GM21423 (cell line): ENCODE measurements around the gene KHNYN.
A peak's percentile ranks its signal among the peaks of the same experiment; 100 is the strongest.
"Not testable (repeated sequence)": the region's sequence is repeated elsewhere in the genome, so short reads cannot be mapped to it uniquely, and the experiment has no call there.

ENCODE experiments used
- ATAC-seq: cut with Tn5 transposase; IDR thresholded peaks from one replicate; pipeline ENCODE4 v1.9.1; 2021; ENCODE audit warnings: mild to moderate bottlenecking, moderate library complexity; ENCODE audit not compliant: unreplicated experiment

Gene KHNYN

DNA sequence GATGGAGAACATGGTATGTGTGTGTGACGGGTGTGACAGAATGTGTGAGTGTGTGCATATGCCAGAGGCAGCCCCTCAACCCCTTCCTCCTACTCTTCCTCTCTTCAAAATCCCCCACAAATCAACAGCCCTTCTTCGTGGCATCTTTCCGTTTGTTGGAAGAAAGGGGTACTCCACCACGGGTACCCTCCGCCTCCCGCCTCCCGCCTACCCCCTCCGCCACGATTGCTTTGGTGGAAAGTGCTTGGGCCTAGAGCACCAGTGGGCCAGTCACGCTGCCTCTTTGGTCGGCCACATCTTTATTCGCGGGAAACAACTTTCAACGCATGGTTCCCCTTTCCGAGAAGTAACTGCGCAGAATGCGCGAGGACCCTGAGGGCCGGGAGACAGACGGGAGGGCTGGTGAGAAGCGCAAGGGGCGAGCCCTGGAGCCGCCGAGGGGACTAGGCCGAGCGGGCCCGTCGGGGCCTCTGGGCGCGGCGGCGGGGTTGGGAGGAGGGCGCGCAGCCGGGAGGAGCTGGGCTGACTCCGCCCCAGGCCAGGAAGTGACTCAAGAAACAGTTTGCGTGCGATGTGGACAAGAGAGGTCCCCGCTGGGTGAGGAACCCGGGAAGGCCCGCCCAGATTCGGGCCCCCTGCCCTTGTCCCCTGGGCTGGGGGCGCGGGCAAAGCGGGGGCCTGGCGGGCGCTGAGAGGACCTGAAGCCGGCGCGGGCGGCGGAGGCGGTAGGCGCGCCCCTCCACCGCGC is at the start of gene KHNYN, which contains the start of gene CBLN3:
Gene KHNYN, plus strand, starts transcription at position 560 of the 748 bp plus-strand sequence. CDS start 777 bp downstream, outside the sequence.
Gene CBLN3, minus strand, starts transcription at position 274 of the 748 bp plus-strand sequence. CDS start 614 bp downstream, outside the sequence.
- peak; percentile 84 for ATAC-seq

DNA sequence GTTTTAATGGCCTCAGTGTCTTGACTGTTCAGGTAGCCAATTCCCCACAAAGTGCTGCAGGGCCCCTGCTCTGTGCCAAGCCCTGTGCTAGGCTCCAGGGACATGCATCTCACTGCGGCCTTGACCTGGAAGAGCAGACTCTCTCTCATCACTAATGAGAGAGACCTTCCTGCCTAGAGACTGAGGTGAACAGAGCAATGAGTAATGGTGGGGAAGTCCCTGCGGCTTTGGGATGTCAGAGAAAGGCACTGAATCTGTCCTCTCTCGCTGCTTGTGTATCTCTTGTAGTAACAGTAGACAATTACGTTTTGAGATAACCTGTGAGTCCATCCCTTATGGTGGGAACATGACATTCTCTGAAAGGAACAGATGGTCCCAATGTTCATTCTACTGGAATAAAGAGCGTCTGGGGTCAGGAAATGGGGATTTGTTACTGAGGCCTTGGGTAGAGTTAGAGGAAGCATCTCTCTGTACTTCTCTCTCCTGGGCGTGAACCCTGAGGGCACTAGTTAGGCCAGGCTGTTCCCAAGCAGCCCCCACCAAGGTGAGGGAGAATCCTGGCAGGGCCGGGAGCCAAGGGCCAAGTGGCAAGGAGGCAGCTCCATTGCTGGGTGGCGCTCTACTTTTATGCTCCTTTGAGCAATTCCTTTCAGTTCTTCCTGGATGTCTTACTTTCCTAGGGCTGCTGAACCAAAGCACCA is 48.2 kb upstream of the KHNYN start:
- no peak for ATAC-seq

DNA sequence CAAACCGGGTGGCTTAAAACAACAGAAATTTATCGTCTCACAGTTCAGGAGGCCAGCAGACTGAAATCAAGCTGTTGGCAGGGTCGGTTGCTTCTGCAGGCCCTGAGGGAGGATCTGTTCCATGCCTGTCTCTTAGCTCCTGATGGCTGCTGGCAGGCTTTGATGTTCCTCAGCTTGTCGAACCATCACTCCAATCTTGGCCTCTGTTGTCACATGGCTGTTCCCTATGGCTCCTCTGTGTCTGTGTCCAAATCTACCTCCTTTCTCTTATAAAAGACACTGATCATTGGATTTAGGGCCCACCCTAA is 47.7 kb upstream of the KHNYN start:
- ATAC-seq: no peak

DNA sequence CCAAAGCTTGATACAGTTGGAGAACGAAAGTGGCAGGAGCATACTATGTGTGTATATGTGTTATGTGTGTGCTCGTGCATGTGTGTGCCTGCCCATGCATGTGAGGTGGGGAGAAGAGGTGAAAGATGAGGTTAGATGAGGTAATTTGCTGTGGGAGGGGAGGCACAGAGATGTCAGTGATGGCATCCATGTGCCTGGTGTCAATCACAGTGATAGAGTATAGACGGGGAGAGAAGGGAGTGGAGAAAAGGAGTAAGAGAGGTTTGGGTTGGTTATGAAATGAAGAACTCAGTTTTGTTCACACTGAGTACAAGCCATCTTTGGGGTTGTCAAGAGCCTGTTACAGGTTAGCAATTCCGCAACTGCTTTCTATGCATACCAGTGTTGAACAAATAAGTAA is 45.6 kb upstream of the KHNYN start:
- ATAC-seq: no peak

DNA sequence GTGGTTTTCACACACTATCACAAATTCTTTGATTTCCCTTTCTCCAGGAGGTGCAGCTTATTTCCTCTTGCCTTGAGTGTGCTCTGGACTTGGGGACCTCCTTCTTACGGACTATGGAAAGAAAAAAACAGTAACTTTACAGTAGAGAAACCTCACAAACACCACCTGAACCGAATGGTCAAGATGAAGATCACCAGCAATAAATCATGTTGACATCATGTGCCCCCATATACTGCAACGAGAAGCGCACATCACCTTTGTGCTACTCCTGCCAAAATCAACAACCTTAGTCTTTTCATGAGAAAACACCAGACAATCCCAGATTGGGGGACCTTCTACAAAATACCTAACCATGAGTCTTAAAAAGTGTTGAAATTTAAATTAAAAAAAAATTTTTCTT is 44.2 kb upstream of the KHNYN start:
- no peak for ATAC-seq

GRCh38 chr14:24387009-24387345 is 42.8 kb upstream of the KHNYN start:
- ATAC-seq: no peak

- not testable (repeated sequence) for ATAC-seq
Measured at GRCh38 chr14:24387579-24387978, 42.2 kb upstream of the KHNYN start.

GRCh38 chr14:24388474-24389179 is 41.1 kb upstream of the KHNYN start:
- ATAC-seq: no peak

- ATAC-seq: no peak
Measured at GRCh38 chr14:24389226-24389848, 40.4 kb upstream of the KHNYN start.

GRCh38 chr14:24390701-24391468 is 38.9 kb upstream of the KHNYN start:
- no peak for ATAC-seq

DNA sequence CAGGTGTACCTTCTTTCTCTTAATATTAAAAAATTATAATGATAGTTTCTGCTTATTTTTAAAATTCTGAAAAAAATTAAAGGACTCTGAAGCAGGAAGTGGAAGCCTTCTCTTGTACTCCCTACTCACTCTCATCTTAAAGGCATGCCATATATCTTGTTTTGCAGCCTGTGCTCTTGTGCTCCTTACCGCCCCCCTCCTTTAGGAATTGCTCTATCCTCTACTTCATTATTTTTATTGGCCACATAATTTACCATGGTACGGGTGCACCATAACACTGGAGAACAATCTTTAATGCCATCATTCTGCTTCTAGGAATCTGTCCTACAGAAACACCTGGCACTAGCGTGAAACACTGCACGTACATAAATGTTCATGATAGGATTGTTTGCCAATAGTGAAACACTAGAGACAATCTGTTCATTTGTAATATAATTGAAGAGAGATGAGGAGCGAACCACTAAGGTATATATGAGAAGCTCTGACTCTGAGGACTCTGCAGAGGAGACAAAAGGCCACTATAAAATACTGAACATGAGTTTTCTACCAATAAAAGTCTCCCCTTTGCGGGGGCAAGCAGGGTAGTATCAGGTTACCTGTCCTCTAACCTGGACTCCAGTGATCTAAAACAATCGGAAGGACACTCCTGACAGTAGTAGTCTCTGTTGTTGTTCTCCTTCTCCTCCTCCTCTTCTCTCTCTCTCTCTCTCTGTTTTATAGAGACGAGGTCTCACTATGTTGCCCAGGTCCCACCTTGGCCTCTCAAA is 37.2 kb upstream of the KHNYN start:
- no peak for ATAC-seq

- no peak for ATAC-seq
Measured at GRCh38 chr14:24394275-24394674, 35.5 kb upstream of the KHNYN start.

GRCh38 chr14:24395609-24396582 is 33.9 kb upstream of the KHNYN start:
- no peak for ATAC-seq

GRCh38 chr14:24397639-24398292 is 32.0 kb upstream of the KHNYN start:
- no peak for ATAC-seq

DNA sequence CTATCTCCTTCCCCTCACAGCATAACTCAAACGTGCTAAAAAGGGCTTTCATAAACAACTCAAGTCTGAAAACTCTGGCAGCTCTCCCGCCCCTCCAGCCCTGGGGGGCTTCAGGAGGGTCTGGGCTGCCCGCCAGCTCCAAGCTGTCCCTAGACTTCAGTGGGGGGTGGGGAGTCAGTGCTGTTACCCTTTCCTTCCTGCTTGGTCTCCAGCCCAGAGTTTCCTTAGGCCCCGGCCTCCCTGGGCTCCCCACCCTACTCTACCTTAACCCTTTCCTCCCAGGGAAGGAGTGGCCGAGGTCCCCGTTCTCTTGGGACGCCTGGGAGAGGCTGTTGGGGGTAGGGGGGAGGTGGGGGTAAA is 31.5 kb upstream of the KHNYN start:
- ATAC-seq: no peak

- ATAC-seq: no peak
Measured at GRCh38 chr14:24398653-24399446, 30.9 kb upstream of the KHNYN start, which contains the start of gene NYNRIN. Gene NYNRIN (plus strand): TSS chr14:24399003. CDS start chr14:24399247, 244 bp downstream.

DNA sequence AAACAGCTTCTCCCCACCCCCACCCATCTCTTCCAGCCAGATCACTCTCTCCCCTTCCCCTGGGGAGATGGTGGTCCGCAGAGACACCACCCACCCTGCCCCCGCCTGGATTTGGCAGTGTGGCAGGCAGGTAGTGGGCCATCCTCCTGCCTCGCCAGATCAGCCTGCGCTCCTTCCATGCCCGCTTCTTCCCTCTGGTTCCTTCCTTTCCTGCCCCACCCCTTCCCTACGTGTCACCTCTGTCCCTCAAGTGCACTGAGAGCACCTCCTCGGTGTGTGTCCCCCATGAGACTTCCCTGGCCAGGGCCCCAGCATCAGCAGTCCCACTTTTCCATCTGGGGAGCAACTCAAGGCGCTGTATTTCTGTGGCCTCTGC is 30.3 kb upstream of the KHNYN start:
- no peak for ATAC-seq
